Measurements from ENCODE around the gene ADD3.

ADD3 gene

DNA sequence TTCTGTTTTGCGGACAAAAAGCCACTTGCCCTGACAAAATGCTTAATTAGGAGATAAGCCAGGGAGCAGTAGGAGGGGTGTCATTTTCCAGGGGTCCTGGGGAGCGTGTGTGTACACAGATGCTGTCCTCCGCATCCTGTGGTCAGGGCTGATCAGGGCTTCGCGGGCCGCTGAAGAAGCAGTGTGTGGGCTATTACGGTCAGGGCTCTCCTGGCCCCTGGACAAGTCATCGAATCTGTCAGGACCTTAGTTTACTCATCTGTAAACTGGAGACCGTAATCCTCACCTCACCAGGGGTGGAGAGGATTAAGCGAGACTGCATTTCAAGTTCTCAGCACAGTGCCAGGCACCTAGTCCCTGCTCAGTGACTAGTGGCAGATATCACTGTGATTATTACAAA is 173.7 kb downstream of the ADD3 start:
- Histone ChIP-seq H3K4me3 (ENCODE audit: low read length) (no peak overlapping the region), H3K9me3 (ENCODE audit: control insufficient read depth, low read depth, low read length) (no peaks in the 10 kb centered on the region), H3K9ac (ENCODE audit: low read length) (no peak overlapping the region), H3K27me3 (ENCODE audit: control insufficient read depth, insufficient read depth, low read length) (peaks cover 17% of the 10 kb centered on the region), H3K36me3 (ENCODE audit: control insufficient read depth, low read depth, low read length) (no peaks in the 10 kb centered on the region), H3K4me1 (ENCODE audit: control insufficient read depth, low read depth, low read length) (peaks cover 2% of the 10 kb centered on the region), H3K27ac (ENCODE audit: low read length) (no peak overlapping the region)

DNA sequence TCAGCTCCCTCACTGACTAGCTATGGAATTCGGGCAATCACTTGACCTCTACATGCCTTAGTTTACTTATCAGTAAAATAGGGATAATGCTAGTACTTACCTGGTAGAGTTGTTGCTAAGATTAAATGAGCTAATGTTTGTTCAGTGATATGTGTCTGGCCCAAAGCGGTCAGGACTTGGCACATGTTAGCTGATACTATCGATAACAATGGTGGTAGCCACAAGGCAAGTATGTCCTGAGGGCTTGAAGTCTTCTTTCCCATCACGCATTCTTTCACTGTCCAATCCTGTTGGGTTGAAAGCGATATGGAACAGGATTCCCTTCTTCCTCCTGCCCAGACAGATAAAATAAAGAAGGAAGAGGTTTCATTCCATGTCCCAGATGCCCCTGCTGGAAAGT is 174.1 kb downstream of the ADD3 start:
- H3K4me3 ChIP-seq (ENCODE audit: low read length) = no peak overlapping the region
- no peak overlapping the region for H3K27ac ChIP-seq (ENCODE audit: low read length)
- peaks cover 13% of the 10 kb centered on the region for H3K27me3 ChIP-seq (ENCODE audit: control insufficient read depth, insufficient read depth, low read length)
- no peaks in the 10 kb centered on the region for H3K4me1 ChIP-seq (ENCODE audit: control insufficient read depth, low read depth, low read length)
- no peak overlapping the region for H3K9ac ChIP-seq (ENCODE audit: low read length)
- H3K36me3 ChIP-seq (ENCODE audit: control insufficient read depth, low read depth, low read length) = no peaks in the 10 kb centered on the region
- no peaks in the 10 kb centered on the region for H3K9me3 ChIP-seq (ENCODE audit: control insufficient read depth, low read depth, low read length)

DNA sequence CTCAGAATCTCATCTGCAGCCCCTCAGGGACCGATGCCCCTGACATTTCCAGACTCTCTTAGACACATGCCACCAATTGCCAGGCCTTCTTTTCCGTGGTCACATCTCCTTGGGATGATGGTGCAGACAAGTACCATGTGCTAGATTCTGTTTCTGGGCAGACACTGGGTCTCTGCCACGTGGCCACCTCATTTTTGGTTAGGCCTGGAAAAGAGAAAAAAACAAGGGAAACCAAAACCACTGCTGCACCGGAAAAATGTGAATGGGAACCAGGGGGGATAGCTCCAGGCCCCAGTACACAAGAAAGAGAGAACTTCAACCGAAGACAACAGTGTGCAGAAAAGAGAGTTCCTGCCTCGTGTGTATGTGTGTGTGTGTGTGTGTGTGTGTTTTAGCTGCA is 176.6 kb downstream of the ADD3 start:
- peaks cover 3% of the 10 kb centered on the region for H3K27me3 ChIP-seq (ENCODE audit: control insufficient read depth, insufficient read depth, low read length)
- no peak overlapping the region for H3K4me3 ChIP-seq (ENCODE audit: low read length)
- no peak overlapping the region for H3K27ac ChIP-seq (ENCODE audit: low read length)
- H3K4me1 ChIP-seq (ENCODE audit: control insufficient read depth, low read depth, low read length) = no peaks in the 10 kb centered on the region
- no peak overlapping the region for H3K9ac ChIP-seq (ENCODE audit: low read length)
- no peaks in the 10 kb centered on the region for H3K36me3 ChIP-seq (ENCODE audit: control insufficient read depth, low read depth, low read length)
- H3K9me3 ChIP-seq (ENCODE audit: control insufficient read depth, low read depth, low read length) = no peaks in the 10 kb centered on the region
